Measurements from ENCODE around the gene PRKCD. TPM values are rescaled to one million over a fixed set of nuclear protein-coding genes. Genes with fewer than 3 reads are reported as not detected.
A peak's percentile ranks its signal among the peaks of the same experiment; 100 is the strongest.

The PRKCD gene
- total RNA-seq, 1 experiment from 2014 or later: 9.6 TPM

- CTCF ChIA-PET: interaction anchor here (0.6 to 2.5 kb wide), 7 partner anchors 8 to 637 kb away, joined by 3 to 11 read pairs (median 3); no protein-coding TSS in a partner anchor
- intact Hi-C loops (cut with micrococcal nuclease): no loop called here
- no TSS peak for BruUV-seq (replicated peaks)
- Mint-ChIP-seq H3K4me3 (ENCODE audit: unreplicated experiment) (no peak overlapping the region), H3K9me3 (ENCODE audit: unreplicated experiment) (no peaks in the 10 kb centered on the region), H3K36me3 (ENCODE audit: insufficient read depth, unreplicated experiment) (no peaks in the 10 kb centered on the region), H3K4me1 (ENCODE audit: insufficient read depth, unreplicated experiment) (peaks cover 7% of the 10 kb centered on the region), H3K27me3 (ENCODE audit: insufficient read depth, unreplicated experiment) (no peaks in the 10 kb centered on the region), H3K27ac (ENCODE audit: low read depth, unreplicated experiment) (no peak overlapping the region)
- no peak for DNase-seq (ENCODE audit: unreplicated experiment)
- POLR2A ChIA-PET: interaction anchor here (1.2 to 3.4 kb wide), 3 partner anchors 10 to 29 kb away, joined by 3 to 18 read pairs (median 4); partner anchors contain the start of genes PRKCD and RFT1
- TF ChIP-seq, protein P1, sequence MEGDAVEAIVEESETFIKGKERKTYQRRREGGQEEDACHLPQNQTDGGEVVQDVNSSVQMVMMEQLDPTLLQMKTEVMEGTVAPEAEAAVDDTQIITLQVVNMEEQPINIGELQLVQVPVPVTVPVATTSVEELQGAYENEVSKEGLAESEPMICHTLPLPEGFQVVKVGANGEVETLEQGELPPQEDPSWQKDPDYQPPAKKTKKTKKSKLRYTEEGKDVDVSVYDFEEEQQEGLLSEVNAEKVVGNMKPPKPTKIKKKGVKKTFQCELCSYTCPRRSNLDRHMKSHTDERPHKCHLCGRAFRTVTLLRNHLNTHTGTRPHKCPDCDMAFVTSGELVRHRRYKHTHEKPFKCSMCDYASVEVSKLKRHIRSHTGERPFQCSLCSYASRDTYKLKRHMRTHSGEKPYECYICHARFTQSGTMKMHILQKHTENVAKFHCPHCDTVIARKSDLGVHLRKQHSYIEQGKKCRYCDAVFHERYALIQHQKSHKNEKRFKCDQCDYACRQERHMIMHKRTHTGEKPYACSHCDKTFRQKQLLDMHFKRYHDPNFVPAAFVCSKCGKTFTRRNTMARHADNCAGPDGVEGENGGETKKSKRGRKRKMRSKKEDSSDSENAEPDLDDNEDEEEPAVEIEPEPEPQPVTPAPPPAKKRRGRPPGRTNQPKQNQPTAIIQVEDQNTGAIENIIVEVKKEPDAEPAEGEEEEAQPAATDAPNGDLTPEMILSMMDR (IDR thresholded peaks at IDR 0.05; ENCODE audit: unreplicated experiment): no peak
These were observed 20.8 kb upstream of the PRKCD start for GRCh38 chr3:53139906-53140846.

DNA sequence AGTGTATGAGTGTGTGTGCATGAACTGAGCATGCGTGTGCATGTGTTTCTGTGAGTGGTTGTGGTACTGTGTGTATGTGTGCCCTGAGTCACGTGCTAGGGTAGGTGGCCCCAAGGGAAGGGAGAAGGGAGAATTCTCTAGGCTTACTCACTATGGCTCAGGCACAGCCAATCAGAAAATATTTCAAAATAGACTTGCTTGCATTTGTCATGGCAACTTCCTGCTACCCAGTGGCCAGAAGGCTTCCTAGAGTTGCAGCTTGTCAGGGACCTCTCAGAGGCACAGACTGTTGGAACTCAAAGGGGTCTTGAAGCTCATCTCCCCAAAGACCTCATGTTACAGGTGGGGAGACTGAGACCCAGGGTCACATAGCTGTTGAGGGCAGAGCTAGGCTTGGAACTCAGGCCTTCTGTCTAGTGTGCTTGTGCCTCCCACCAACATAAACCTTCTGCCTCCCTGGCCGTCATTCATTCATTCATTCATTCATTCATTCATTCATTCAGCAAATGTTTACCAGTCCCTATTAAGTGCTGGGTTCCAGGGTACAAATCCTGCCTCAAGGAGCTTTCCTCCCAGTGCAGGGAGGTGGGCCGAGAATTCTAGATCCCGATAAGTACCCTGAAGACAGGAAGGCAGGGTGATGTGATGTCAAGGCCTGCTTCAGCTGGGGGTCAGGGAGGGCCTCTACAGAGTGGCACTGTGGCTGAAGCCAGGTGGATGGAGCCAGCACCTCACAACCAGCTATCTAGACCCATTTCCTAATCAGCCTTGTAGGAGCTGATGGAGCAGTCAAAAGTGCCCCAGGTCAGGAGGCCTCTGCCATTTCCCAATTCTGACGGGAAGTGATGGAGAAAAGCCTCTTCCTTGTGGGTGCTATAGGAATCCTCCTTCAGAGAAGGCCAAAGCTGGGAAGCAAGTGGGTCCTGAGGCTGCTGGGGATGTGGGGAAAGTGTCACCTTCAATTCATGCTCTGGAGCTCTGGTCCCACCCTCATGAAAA, 19.9 kb upstream of the PRKCD start:
- Mint-ChIP-seq H3K4me3 (ENCODE audit: unreplicated experiment) (no peak overlapping the region), H3K9me3 (ENCODE audit: unreplicated experiment) (no peaks in the 10 kb centered on the region), H3K36me3 (ENCODE audit: insufficient read depth, unreplicated experiment) (no peaks in the 10 kb centered on the region), H3K27ac (ENCODE audit: low read depth, unreplicated experiment) (no peak overlapping the region), H3K4me1 (ENCODE audit: insufficient read depth, unreplicated experiment) (peaks cover 7% of the 10 kb centered on the region), H3K27me3 (ENCODE audit: insufficient read depth, unreplicated experiment) (no peaks in the 10 kb centered on the region)
- BruUV-seq (replicated peaks): no TSS peak
- ChIA-PET CTCF (interaction anchor here (0.7 to 2.5 kb wide), 10 partner anchors 9 to 111 kb away, joined by 3 to 11 read pairs (median 4); no protein-coding TSS in a partner anchor), POLR2A (interaction anchor here (3.4 kb wide), 1 partner anchor 11 kb away, joined by 18 read pairs; the partner anchor contains the start of gene RFT1)
- TF ChIP-seq, protein P1 (IDR thresholded peaks at IDR 0.05; ENCODE audit: unreplicated experiment): no peak
- intact Hi-C loops (cut with micrococcal nuclease): no loop called here
- DNase-seq (ENCODE audit: unreplicated experiment): peak; percentile 56

DNA sequence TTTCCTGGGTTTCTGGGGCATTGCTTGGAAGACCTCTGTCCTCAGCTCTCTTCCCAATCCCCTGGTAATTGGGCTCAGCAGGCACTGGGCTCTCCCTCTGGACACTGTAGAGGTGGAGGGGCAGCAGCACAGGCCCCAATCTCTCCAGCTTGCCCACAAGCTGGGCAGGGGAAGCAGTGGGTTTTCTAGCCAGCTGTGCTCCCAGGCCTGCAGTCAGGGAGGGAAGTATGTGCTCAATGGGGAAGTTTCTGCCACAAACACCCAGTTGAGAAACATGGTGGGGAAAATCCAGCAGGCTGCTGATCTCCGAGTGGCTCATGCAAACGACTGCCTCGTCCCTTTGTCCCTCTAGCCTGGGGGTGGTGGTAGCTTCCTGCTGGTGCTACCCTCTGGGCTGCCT, 18.0 kb upstream of the PRKCD start:
- POLR2A ChIA-PET: no interaction called here
- H3K4me1 Mint-ChIP-seq (ENCODE audit: insufficient read depth, unreplicated experiment): peaks cover 7% of the 10 kb centered on the region
- no peaks in the 10 kb centered on the region for H3K9me3 Mint-ChIP-seq (ENCODE audit: unreplicated experiment)
- no peak overlapping the region for H3K4me3 Mint-ChIP-seq (ENCODE audit: unreplicated experiment)
- CTCF ChIA-PET: interaction anchor here (1.0 to 2.5 kb wide), 4 partner anchors 9 to 50 kb away, joined by 3 to 11 read pairs (median 6); no protein-coding TSS in a partner anchor
- no peaks in the 10 kb centered on the region for H3K27me3 Mint-ChIP-seq (ENCODE audit: insufficient read depth, unreplicated experiment)
- no peaks in the 10 kb centered on the region for H3K36me3 Mint-ChIP-seq (ENCODE audit: insufficient read depth, unreplicated experiment)
- BruUV-seq (replicated peaks): no TSS peak
- intact Hi-C loops (cut with micrococcal nuclease): no loop called here
- DNase-seq (ENCODE audit: unreplicated experiment): no peak
- H3K27ac Mint-ChIP-seq (ENCODE audit: low read depth, unreplicated experiment): no peak overlapping the region
- TF ChIP-seq, protein P1 (IDR thresholded peaks at IDR 0.05; ENCODE audit: unreplicated experiment): no peak
